HepG2 (cell line): ENCODE results near the gene EXPH5. TPM values are rescaled to one million over a fixed set of nuclear protein-coding genes. Genes with fewer than 3 reads are reported as not detected.

ENCODE experiments used
- ATRX ChIP-seq: sonication (generic); formaldehyde crosslinking; IDR thresholded peaks from 2 replicates; pipeline ENCODE4 v1.4.0; 2020; ENCODE audit warnings: missing genetic modification reagents, borderline replicate concordance
- CHD4 ChIP-seq: fragments of 200-600 bp; sonication (generic); IDR thresholded peaks from 2 replicates; pipeline ENCODE4 v1.7.0; 2017; ENCODE audit warnings: mild to moderate bottlenecking, low read length, borderline replicate concordance
- DR1 ChIP-seq: sonication (generic); formaldehyde crosslinking; IDR thresholded peaks from 2 replicates; pipeline ENCODE4 v1.8.0; 2021; ENCODE audit warnings: mild to moderate bottlenecking, missing genetic modification reagents, inconsistent platforms
- GATAD2A ChIP-seq: IDR thresholded peaks from 2 replicates; pipeline ENCODE4 v1.6.1; 2016
- HIVEP1 ChIP-seq: sonication (generic); formaldehyde crosslinking; IDR thresholded peaks from 2 replicates; pipeline ENCODE4 v1.4.0; 2020; ENCODE audit warnings: mild to moderate bottlenecking, missing genetic modification reagents
- HNRNPH1 ChIP-seq: fragments of 200-400 bp; formaldehyde crosslinking; optimal IDR thresholded peaks from 2 replicates; pipeline ENCODE3; 2017; ENCODE audit warnings: mild to moderate bottlenecking, low read depth, low read length
- HNRNPK ChIP-seq: fragments of 200-400 bp; formaldehyde crosslinking; IDR thresholded peaks from 2 replicates; pipeline ENCODE4 v1.6.1; 2018; ENCODE audit warnings: low read length, low read depth, moderate library complexity, mild to moderate bottlenecking; ENCODE audit not compliant: poor library complexity, severe bottlenecking
- IKZF4 ChIP-seq: sonication (generic); formaldehyde crosslinking; IDR thresholded peaks from 2 replicates; pipeline ENCODE4 v1.5.1; 2020; ENCODE audit warnings: borderline replicate concordance, mild to moderate bottlenecking, low read depth, missing genetic modification reagents; ENCODE audit errors: not compliant biosample characterization
- MTF1 ChIP-seq: sonication (generic); formaldehyde crosslinking; IDR thresholded peaks from 2 replicates; pipeline ENCODE4 v1.5.0; 2020; ENCODE audit warnings: missing genetic modification reagents
- NFKB2 ChIP-seq: sonication (generic); formaldehyde crosslinking; IDR thresholded peaks from 2 replicates; pipeline ENCODE4 v1.4.0; 2020; ENCODE audit warnings: missing genetic modification reagents, borderline replicate concordance
- PITX1 ChIP-seq: sonication (generic); formaldehyde crosslinking; IDR thresholded peaks from 2 replicates; pipeline ENCODE4 v1.5.1; 2020; ENCODE audit warnings: mild to moderate bottlenecking, missing genetic modification reagents
- RARA ChIP-seq: IDR thresholded peaks from 2 replicates; pipeline ENCODE4 v1.6.1; 2016; ENCODE audit warnings: missing genetic modification reagents, missing compliant biosample characterization
- SIX4 ChIP-seq: sonication (generic); formaldehyde crosslinking; IDR thresholded peaks from 2 replicates; pipeline ENCODE4 v1.4.0; 2020; ENCODE audit warnings: missing genetic modification reagents
- SP5 ChIP-seq: IDR thresholded peaks from 2 replicates; pipeline ENCODE4 v1.6.1; 2016; ENCODE audit warnings: low read depth, borderline replicate concordance
- TBP ChIP-seq: sonication (generic); formaldehyde crosslinking; IDR thresholded peaks from 2 replicates; pipeline ENCODE4 v1.5.0; 2020; ENCODE audit warnings: missing genetic modification reagents
- ZBTB21 ChIP-seq: sonication (generic); formaldehyde crosslinking; IDR thresholded peaks from 2 replicates; pipeline ENCODE4 v1.4.0; 2020; ENCODE audit warnings: missing genetic modification reagents
- ZC3H13 ChIP-seq: sonication (generic); formaldehyde crosslinking; IDR thresholded peaks from 2 replicates; pipeline ENCODE4 v1.8.1; 2023; ENCODE audit warnings: mild to moderate bottlenecking, missing genetic modification reagents, moderate library complexity
- ZFX ChIP-seq: sonication (generic); formaldehyde crosslinking; IDR thresholded peaks from 2 replicates; pipeline ENCODE4 v1.4.0; 2020; ENCODE audit warnings: mild to moderate bottlenecking, low read depth, missing genetic modification reagents, moderate library complexity
- ZNF121 ChIP-seq: sonication (generic); formaldehyde crosslinking; IDR thresholded peaks from 2 replicates; pipeline ENCODE4 v1.5.0; 2020; ENCODE audit warnings: mild to moderate bottlenecking, missing genetic modification reagents
- ZNF331 ChIP-seq: sonication (generic); formaldehyde crosslinking; IDR thresholded peaks from 2 replicates; pipeline ENCODE4 v1.4.0; 2020; ENCODE audit warnings: missing genetic modification reagents
- ZNF33A ChIP-seq: sonication (generic); formaldehyde crosslinking; IDR thresholded peaks from 2 replicates; pipeline ENCODE4 v1.5.1; 2020; ENCODE audit warnings: missing genetic modification reagents, mild to moderate bottlenecking, moderate library complexity, borderline replicate concordance
- ZNF496 ChIP-seq: sonication (generic); formaldehyde crosslinking; IDR thresholded peaks from 2 replicates; pipeline ENCODE4 v1.8.1; 2023; ENCODE audit warnings: mild to moderate bottlenecking, moderate library complexity, missing genetic modification reagents; ENCODE audit not compliant: insufficient replicate concordance
- ZNF562 ChIP-seq: sonication (generic); formaldehyde crosslinking; IDR thresholded peaks from 2 replicates; pipeline ENCODE4 v1.8.0; 2022; ENCODE audit warnings: missing genetic modification reagents, borderline replicate concordance
- ZNF788 ChIP-seq: sonication (generic); formaldehyde crosslinking; IDR thresholded peaks from 2 replicates; pipeline ENCODE4 v1.5.0; 2020; ENCODE audit warnings: mild to moderate bottlenecking, missing genetic modification reagents, borderline replicate concordance
- ZSCAN21 ChIP-seq: sonication (generic); formaldehyde crosslinking; IDR thresholded peaks from 2 replicates; pipeline ENCODE4 v1.8.0; 2022; ENCODE audit warnings: mild to moderate bottlenecking, missing genetic modification reagents, moderate library complexity, borderline replicate concordance
- polyA plus RNA-seq, 8 experiments: library from polyadenylated mRNA; depleted of rRNA in 3 of 8; stranded (reverse) in 7 of 8; unstranded in 1 of 8; fragments of >200 nt; fragmentation: Illumina TruSeq in 4 of 8; extraction: Trizol in 4 of 8; gene quantifications; 2 replicates each; pipeline versions ENCODE4 v1.2.1 to v1.2.3, GENCODE V29; 2011 to 2016; ENCODE audit warnings: low read depth in 4 of 8, missing spikeins in 1 of 8, mixed read lengths in 1 of 8; ENCODE audit not compliant: insufficient read depth in 1 of 8
- total RNA-seq, 5 experiments: library from RNA; depleted of rRNA; stranded (reverse); fragments of >200 nt; fragmentation: Illumina TruSeq; extraction: Trizol; gene quantifications; 2 replicates each; pipeline ENCODE4 v1.2.3, GENCODE V29; 2016; ENCODE audit warnings: low read depth in 1 of 5
- TF ChIP-seq, protein P1 (sequence below): sonication (generic); formaldehyde crosslinking; IDR thresholded peaks from 2 replicates; pipeline ENCODE4 v1.4.0; 2020; ENCODE audit warnings: missing genetic modification reagents
- TF ChIP-seq, protein P2 (sequence below): sonication (generic); formaldehyde crosslinking; IDR thresholded peaks from 2 replicates; pipeline ENCODE4 v1.4.0; 2020; ENCODE audit warnings: low read depth, mild to moderate bottlenecking, missing genetic modification reagents
- TF ChIP-seq, protein P3 (sequence below): sonication (generic); formaldehyde crosslinking; IDR thresholded peaks from 2 replicates; pipeline ENCODE4 v1.8.1; 2023; ENCODE audit warnings: missing genetic modification reagents, inconsistent platforms, borderline replicate concordance

The EXPH5 gene
- total and polyA plus RNA-seq, 2 of the 13 experiments (the other 11 are each of a cell fraction or from before 2014, with no cell fraction given) = under 0.01 to 0.02 TPM

DNA sequence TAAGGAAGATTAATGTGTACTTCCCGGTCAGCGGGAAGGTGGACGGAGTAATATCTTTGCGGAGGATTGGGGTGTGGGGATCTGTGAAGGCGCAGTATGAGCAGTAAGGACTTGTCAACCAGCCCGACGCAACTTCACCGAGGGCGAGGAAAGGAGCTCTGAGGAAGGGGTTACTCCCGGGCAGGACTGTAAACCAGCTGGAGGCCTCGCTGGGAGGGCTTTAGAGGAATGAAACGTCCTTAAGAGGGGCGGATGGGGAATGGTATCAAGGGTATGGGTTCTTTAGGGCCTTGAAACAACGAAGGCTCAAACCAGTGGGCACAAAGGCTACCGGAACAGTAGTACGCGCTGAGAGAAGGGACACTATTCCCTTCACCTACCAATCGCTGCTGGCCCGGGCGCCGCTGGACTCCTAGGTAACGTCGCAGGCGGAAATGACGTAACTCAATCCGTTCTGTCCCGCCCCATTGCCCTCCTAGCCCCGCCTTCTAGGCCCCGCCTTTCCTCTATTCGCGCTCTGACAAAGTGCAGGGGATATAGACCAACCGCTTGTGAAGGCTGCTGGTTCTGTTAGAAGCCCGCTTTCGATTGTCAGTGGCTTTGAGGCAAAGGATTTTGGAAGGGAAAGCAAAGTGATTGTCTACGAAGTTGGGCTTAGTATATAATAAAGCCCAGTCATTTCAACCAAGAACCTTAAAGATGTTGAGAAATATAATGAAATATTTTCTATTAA is 126.3 kb downstream of the EXPH5 start, which contains the start of gene C11orf65 (continued):
- peak; percentile 42 for TF ChIP-seq IKZF4 (CRISPR knock-in tag)
- TF ChIP-seq ZSCAN21 = no peak
- TF ChIP-seq DR1 (CRISPR knock-in tag) = peak; percentile 76; the same call in 1 of the 2 replicates
- no peak for TF ChIP-seq SIX4 (CRISPR knock-in tag)
- TF ChIP-seq SP5 (CRISPR knock-in tag) = peak; percentile 67
- no peak for TF ChIP-seq HIVEP1 (CRISPR knock-in tag)
- no peak for TF ChIP-seq ZNF331
- no peak for TF ChIP-seq MTF1 (CRISPR knock-in tag)
- no peak for TF ChIP-seq PITX1 (CRISPR knock-in tag)
- 0 out of 2 replicates have a peak, but pooled peaks have one; percentile 9 for TF ChIP-seq GATAD2A (CRISPR knock-in tag)
- no peak for TF ChIP-seq ATRX (CRISPR knock-in tag)
- TF ChIP-seq, protein P1, sequence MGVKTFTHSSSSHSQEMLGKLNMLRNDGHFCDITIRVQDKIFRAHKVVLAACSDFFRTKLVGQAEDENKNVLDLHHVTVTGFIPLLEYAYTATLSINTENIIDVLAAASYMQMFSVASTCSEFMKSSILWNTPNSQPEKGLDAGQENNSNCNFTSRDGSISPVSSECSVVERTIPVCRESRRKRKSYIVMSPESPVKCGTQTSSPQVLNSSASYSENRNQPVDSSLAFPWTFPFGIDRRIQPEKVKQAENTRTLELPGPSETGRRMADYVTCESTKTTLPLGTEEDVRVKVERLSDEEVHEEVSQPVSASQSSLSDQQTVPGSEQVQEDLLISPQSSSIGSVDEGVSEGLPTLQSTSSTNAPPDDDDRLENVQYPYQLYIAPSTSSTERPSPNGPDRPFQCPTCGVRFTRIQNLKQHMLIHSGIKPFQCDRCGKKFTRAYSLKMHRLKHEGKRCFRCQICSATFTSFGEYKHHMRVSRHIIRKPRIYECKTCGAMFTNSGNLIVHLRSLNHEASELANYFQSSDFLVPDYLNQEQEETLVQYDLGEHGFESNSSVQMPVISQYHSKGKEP (CRISPR knock-in tag) = no peak; the same call in 1 of the 2 replicates
- TF ChIP-seq RARA (CRISPR knock-in tag) = 0 out of 2 replicates have a peak, but pooled peaks have one; percentile 31
- TF ChIP-seq, protein P2, sequence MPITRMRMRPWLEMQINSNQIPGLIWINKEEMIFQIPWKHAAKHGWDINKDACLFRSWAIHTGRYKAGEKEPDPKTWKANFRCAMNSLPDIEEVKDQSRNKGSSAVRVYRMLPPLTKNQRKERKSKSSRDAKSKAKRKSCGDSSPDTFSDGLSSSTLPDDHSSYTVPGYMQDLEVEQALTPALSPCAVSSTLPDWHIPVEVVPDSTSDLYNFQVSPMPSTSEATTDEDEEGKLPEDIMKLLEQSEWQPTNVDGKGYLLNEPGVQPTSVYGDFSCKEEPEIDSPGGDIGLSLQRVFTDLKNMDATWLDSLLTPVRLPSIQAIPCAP = no peak
- TF ChIP-seq NFKB2 = peak; percentile 43; the same call in 1 of the 2 replicates
- TF ChIP-seq ZBTB21 (CRISPR knock-in tag) = peak; percentile 14; the same call in 1 of the 2 replicates
- no peak for TF ChIP-seq ZC3H13 (CRISPR knock-in tag)
- no peak for TF ChIP-seq HNRNPK
- no peak for TF ChIP-seq ZNF121 (CRISPR knock-in tag)
- no peak for TF ChIP-seq ZNF496 (CRISPR knock-in tag)
- no peak for TF ChIP-seq ZNF562
- no peak for TF ChIP-seq TBP (CRISPR knock-in tag)
- no peak for TF ChIP-seq ZNF33A (CRISPR knock-in tag)
- TF ChIP-seq, protein P3, sequence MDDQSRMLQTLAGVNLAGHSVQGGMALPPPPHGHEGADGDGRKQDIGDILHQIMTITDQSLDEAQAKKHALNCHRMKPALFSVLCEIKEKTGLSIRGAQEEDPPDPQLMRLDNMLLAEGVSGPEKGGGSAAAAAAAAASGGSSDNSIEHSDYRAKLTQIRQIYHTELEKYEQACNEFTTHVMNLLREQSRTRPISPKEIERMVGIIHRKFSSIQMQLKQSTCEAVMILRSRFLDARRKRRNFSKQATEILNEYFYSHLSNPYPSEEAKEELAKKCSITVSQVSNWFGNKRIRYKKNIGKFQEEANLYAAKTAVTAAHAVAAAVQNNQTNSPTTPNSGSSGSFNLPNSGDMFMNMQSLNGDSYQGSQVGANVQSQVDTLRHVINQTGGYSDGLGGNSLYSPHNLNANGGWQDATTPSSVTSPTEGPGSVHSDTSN = no peak
- TF ChIP-seq HNRNPH1 = no peak
- peak; percentile 93 for TF ChIP-seq ZFX
- TF ChIP-seq ZNF788 = peak; percentile 56; the same call in 1 of the 2 replicates
- TF ChIP-seq CHD4 = no peak
